DOHH2 (cell line): Measurements from ENCODE around the gene KBTBD12.
"Not testable (repeated sequence)": the region's sequence is repeated elsewhere in the genome, so short reads cannot be mapped to it uniquely, and the experiment has no call there.

Experiments used
- H3F3A ChIP-seq: fragments of 200-600 bp; sonication (generic), shearing (Covaris generic); 2 replicates; pipeline ENCODE4 v1.6.0; 2016; ENCODE audit warnings: antibody characterized with exemption, mild to moderate bottlenecking; ENCODE audit not compliant: control insufficient read depth, insufficient read depth
- H3K27ac ChIP-seq: fragments of 200-600 bp; sonication (generic); 2 replicates; pipeline ENCODE4 v1.5.1; 2014; ENCODE audit warnings: low read depth, mild to moderate bottlenecking, low read length, moderate library complexity
- H3K27me3 ChIP-seq: fragments of 200-600 bp; sonication (generic); 2 replicates; pipeline ENCODE4 v1.6.1; 2014; ENCODE audit warnings: mild to moderate bottlenecking, low read length, mixed read lengths; ENCODE audit not compliant: control insufficient read depth
- H3K36me3 ChIP-seq: fragments of 200-600 bp; sonication (generic); 2 replicates; pipeline ENCODE4 v1.6.1; 2014; ENCODE audit warnings: mild to moderate bottlenecking, low read length, moderate library complexity, mixed read lengths; ENCODE audit not compliant: control insufficient read depth
- H3K4me1 ChIP-seq: fragments of 200-600 bp; sonication (generic); 2 replicates; pipeline ENCODE4 v1.6.1; 2014; ENCODE audit warnings: mild to moderate bottlenecking, low read length, mixed read lengths; ENCODE audit not compliant: control insufficient read depth
- H3K4me2 ChIP-seq: fragments of 200-600 bp; sonication (generic); 2 replicates; pipeline ENCODE4 v1.6.0; 2014; ENCODE audit warnings: mild to moderate bottlenecking, low read length, moderate library complexity
- H3K4me3 ChIP-seq: fragments of 200-600 bp; sonication (generic); 2 replicates; pipeline ENCODE4 v1.5.1; 2014; ENCODE audit warnings: mild to moderate bottlenecking, low read length, mixed read lengths
- H3K79me2 ChIP-seq: fragments of 200-600 bp; sonication (generic); 2 replicates; pipeline ENCODE4 v1.6.1; 2014; ENCODE audit warnings: mild to moderate bottlenecking, low read length, mixed read lengths; ENCODE audit not compliant: control insufficient read depth
- H3K9me2 ChIP-seq: fragments of 200-600 bp; sonication (generic); replicated peaks from 2 replicates; pipeline ENCODE4 v1.6.1; 2014; ENCODE audit warnings: mild to moderate bottlenecking, low read length, mixed read lengths; ENCODE audit not compliant: control insufficient read depth
- H3K9me3 ChIP-seq: fragments of 200-600 bp; sonication (generic); 2 replicates; pipeline ENCODE4 v1.6.1; 2014; ENCODE audit warnings: antibody characterized with exemption, low read length, mixed read lengths; ENCODE audit not compliant: control insufficient read depth, insufficient read depth
- H4K20me1 ChIP-seq: fragments of 200-600 bp; sonication (generic); 2 replicates; pipeline ENCODE4 v1.6.0; 2014; ENCODE audit warnings: low read depth, mild to moderate bottlenecking, antibody characterized with exemption, low read length, moderate library complexity; ENCODE audit not compliant: control insufficient read depth, insufficient read depth
- CTCF ChIP-seq: fragments of 200-600 bp; sonication (generic); IDR thresholded peaks from one replicate; pipeline ENCODE4 v1.5.1; 2014; ENCODE audit warnings: antibody characterized with exemption, mild to moderate bottlenecking, low read depth, low read length; ENCODE audit not compliant: poor library complexity, severe bottlenecking
- EZH2phosphoT487 ChIP-seq: fragments of 200-600 bp; sonication (generic); IDR thresholded peaks from 2 replicates; pipeline ENCODE4 v1.6.1; 2017; ENCODE audit warnings: borderline replicate concordance, mild to moderate bottlenecking, antibody characterized with exemption, low read length, moderate library complexity, mixed read lengths

The KBTBD12 gene

GRCh38 chr3:127902486-127902885, 12.5 kb upstream of the KBTBD12 start:
- Histone ChIP-seq H3K4me1 (0 out of 2 replicates have a peak, but pooled peaks cover 3% of the 10 kb centered on the region), H3K4me2 (no peak overlapping the region), H3K36me3 (no peaks in the 10 kb centered on the region), H3K9me3 (no peaks in the 10 kb centered on the region), H3K79me2 (no peaks in the 10 kb centered on the region), H3K9me2 (no peaks in the 10 kb centered on the region), H4K20me1 (no peaks in the 10 kb centered on the region), H3K27me3 (no peaks in the 10 kb centered on the region), H3K27ac (no peak overlapping the region), H3K4me3 (no peak overlapping the region), H3F3A (no peaks in the 10 kb centered on the region)
- TF ChIP-seq EZH2phosphoT487 (no peak), CTCF (no peak)

DNA sequence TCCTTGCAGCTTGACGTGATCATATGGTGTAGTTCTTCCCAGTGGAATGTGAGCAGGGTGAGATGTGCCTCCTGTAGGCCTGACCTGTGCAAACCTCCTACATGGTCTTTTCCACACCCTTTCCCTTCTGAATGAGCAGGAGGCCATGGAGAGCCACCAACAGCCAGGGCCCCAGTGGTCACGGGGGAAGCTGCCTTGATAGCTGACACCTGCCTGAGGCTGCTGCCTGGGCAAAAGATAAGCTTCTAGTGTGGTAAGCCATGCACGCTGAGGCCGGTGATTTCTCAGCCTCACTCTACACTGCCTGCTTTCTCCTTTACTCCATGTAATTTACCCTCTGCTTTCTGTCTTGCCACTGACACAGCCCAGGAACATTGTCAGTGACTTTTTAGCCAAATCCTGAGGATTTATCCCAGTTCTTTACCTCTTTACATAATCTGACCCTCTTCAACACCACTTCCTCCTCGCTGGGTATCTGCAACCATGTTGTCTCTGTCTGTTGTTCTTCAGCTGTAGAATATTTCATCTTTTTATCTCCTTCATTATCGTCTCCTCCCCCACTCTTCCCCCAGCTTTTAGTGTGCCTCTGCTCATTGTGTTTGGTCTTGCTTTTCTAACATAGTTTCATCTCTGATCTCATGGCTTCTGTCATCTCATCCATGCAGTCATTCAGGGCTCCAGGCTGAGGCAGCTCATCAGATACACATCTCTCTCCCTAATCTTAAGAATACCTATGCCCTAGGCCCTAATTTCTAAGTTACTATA, 11.2 kb upstream of the KBTBD12 start:
- Histone ChIP-seq H3K4me2 (no peak overlapping the region), H3K27ac (no peak overlapping the region), H4K20me1 (no peaks in the 10 kb centered on the region), H3K36me3 (no peaks in the 10 kb centered on the region), H3F3A (no peaks in the 10 kb centered on the region), H3K79me2 (no peaks in the 10 kb centered on the region), H3K4me1 (0 out of 2 replicates have a peak, but pooled peaks cover 3% of the 10 kb centered on the region), H3K9me2 (no peaks in the 10 kb centered on the region), H3K9me3 (peaks cover 5% of the 10 kb centered on the region; the same call in 1 of the 2 replicates), H3K27me3 (no peaks in the 10 kb centered on the region), H3K4me3 (no peak overlapping the region)
- TF ChIP-seq EZH2phosphoT487 = no peak
- TF ChIP-seq CTCF = no peak

DNA sequence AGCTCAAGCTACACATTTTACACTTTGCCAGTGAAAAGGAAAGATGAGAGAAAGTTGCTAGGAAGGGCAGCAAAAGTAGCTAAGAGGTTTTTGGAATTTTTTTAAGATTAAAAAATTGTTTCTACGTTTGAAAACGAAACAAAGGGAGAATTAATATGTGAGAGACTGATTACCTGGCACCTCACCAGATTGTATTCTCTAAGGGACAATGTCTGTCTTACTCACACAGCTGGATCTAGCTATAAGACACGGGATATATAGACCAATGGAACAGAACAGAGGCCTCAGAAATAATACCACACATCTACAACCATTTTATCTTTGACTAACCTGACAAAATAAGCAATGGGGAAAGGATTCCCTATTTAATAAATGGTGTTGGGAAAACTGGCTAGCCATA, 9.5 kb upstream of the KBTBD12 start:
- peaks cover 5% of the 10 kb centered on the region; the same call in 1 of the 2 replicates for H3K9me3 ChIP-seq
- H3K27me3 ChIP-seq = no peaks in the 10 kb centered on the region
- no peaks in the 10 kb centered on the region for H4K20me1 ChIP-seq
- TF ChIP-seq CTCF (no peak), EZH2phosphoT487 (no peak)
- H3K36me3 ChIP-seq = no peaks in the 10 kb centered on the region
- H3F3A ChIP-seq = no peaks in the 10 kb centered on the region
- H3K4me3 ChIP-seq = no peak overlapping the region
- H3K4me1 ChIP-seq = no peaks in the 10 kb centered on the region
- H3K79me2 ChIP-seq = no peaks in the 10 kb centered on the region
- no peak overlapping the region for H3K4me2 ChIP-seq
- no peak overlapping the region for H3K27ac ChIP-seq
- H3K9me2 ChIP-seq = no peaks in the 10 kb centered on the region

DNA sequence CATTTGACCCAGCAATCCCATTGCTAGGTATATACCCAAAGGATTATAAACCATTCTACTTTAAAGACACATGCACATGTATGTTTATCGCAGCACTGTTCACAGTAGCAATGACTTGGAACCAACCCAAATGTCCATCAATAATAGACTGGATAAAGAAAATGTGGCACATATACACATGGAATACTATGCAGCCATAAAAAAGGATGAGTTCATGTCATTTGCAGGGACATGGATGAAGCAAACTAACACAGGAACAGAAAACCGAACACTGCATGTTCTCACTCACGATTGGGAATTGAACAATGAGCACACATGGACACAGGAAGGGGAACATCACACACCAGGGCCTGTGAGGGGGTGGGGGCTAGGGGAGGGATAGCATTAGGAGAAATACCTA, 8.4 kb upstream of the KBTBD12 start:
- H3K4me1 ChIP-seq, H3K4me2 ChIP-seq, H3K9me3 ChIP-seq, H3K36me3 ChIP-seq, H4K20me1 ChIP-seq, H3F3A ChIP-seq, H3K27me3 ChIP-seq, H3K9me2 ChIP-seq, H3K79me2 ChIP-seq, H3K4me3 ChIP-seq, H3K27ac ChIP-seq: not testable (repeated sequence)
